Vagina (tissue), 2 donors: Measurements from ENCODE around the gene KCNJ4.

Source experiments
- CTCF ChIP-seq, 3 experiments: fragments of 450-650 bp in 2 of 3; fragments of 200-600 bp in 1 of 3; sonication (generic) in 1 of 3; IDR thresholded peaks; one replicate each; pipeline ENCODE4 v1.5.1; 2017 to 2019; ENCODE audit warnings: antibody characterized with exemption in 3 of 3, mild to moderate bottlenecking in 2 of 3, moderate library complexity in 2 of 3
- POLR2A ChIP-seq, 2 donors: fragments of 450-650 bp; IDR thresholded peaks; one replicate each; pipeline ENCODE4 v1.6.1; 2017; ENCODE audit warnings: antibody characterized with exemption in 2 of 2, mild to moderate bottlenecking in 2 of 2, moderate library complexity in 2 of 2
- POLR2AphosphoS5 ChIP-seq, 2 donors: sonication (generic); formaldehyde crosslinking; IDR thresholded peaks; one replicate each; pipeline ENCODE4 v1.9.0; 2017; ENCODE audit warnings: antibody characterized with exemption in 2 of 2, mild to moderate bottlenecking in 2 of 2, low read depth in 1 of 2; ENCODE audit not compliant: insufficient read depth in 1 of 2

GRCh38 chr22:38474003-38474607, 19.1 kb upstream of the KCNJ4 start:
- TF ChIP-seq POLR2AphosphoS5 (IDR thresholded peaks at IDR 0.05; ENCODE audit: insufficient read depth in 1 of 2, low read depth in 1 of 2): no peak
- TF ChIP-seq POLR2A (IDR thresholded peaks at IDR 0.05): no peak
- TF ChIP-seq CTCF (IDR thresholded peaks at IDR 0.05): no peak
